AG09319 (cell line): ENCODE results near the gene TEP1.
"Not testable (repeated sequence)": the region's sequence is repeated elsewhere in the genome, so short reads cannot be mapped to it uniquely, and the experiment has no call there.

Source experiments
- DNase-seq: peaks from one replicate; pipeline ENCODE4 v3.0.0-alpha.2; 2010; ENCODE audit warnings: low read depth; ENCODE audit errors: extremely low read depth
- TF ChIP-seq, protein P1 (sequence below): IDR thresholded peaks from 2 replicates; pipeline ENCODE4 v1.5.1; 2011; ENCODE audit warnings: low read depth, mild to moderate bottlenecking, inconsistent platforms, low read length, moderate library complexity

Gene TEP1

DNA sequence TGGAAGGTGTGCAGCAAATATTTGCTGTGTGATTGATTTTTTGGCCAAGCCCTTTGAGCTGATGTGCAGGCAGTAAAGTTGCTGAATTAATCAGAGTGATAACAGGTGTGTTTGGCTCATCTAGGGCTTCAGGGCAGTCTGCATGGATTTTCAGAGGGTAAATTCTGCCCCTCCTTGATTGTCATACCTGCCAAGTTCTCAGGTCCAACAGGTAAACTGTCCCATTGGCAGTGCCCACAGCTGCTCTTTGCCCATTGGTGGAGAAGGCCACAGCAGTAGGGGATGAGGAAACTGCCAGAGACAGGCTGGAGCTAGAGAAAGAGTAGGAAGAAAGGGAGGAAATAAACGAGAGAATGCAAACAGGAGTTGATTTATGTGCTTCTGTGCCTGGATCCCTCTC lies 33.6 kb downstream of the TEP1 start:
- DNase-seq = no peak
- TF ChIP-seq, protein P1, sequence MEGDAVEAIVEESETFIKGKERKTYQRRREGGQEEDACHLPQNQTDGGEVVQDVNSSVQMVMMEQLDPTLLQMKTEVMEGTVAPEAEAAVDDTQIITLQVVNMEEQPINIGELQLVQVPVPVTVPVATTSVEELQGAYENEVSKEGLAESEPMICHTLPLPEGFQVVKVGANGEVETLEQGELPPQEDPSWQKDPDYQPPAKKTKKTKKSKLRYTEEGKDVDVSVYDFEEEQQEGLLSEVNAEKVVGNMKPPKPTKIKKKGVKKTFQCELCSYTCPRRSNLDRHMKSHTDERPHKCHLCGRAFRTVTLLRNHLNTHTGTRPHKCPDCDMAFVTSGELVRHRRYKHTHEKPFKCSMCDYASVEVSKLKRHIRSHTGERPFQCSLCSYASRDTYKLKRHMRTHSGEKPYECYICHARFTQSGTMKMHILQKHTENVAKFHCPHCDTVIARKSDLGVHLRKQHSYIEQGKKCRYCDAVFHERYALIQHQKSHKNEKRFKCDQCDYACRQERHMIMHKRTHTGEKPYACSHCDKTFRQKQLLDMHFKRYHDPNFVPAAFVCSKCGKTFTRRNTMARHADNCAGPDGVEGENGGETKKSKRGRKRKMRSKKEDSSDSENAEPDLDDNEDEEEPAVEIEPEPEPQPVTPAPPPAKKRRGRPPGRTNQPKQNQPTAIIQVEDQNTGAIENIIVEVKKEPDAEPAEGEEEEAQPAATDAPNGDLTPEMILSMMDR = no peak

DNA sequence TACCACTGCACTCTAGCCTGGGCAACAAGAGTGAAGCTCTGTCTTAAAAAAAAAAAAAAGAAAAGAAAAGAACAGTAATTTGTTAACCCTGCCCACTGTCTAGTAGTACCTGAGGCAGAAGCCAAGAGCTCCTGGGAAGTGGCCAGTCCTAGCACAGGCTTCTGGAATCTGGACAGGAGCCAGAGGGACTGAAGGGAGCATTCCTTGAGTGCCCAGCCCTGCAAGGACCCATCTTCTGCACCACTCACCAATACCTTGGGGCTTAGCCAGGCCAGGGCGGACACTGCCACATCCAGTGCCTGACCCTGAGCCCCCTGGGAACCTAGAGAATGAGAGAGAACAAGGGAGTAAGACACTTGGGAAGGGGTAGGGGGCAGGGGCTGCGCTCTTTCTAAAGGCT lies 36.1 kb downstream of the TEP1 start:
- TF ChIP-seq, protein P1 = no peak
- no peak for DNase-seq

DNA sequence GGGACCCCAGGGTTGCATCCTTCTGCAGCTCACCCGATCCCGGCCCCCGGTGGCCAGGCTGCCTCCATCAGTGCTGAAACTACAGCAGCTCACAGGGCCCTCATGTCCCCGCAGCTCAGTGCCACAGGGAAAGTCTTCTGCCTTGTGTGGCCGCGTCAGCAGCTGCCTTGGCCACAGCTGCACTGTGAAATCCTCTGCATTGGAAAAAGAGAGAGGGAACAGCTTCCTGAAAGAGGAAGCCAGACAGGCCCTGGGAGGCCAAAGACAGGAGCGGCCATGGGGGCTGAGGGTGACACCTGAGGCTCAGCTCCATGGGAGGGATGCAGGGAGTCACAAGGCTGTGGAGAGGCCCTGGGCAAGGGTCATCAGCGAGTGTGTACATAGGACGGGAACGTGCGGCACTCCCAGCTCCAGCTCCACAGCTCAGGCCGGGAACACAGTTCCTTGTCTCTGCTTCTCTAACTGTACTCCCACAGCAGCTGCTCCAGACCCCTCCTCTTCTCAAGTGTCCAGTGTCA lies 37.2 kb downstream of the TEP1 start:
- TF ChIP-seq, protein P1 = no peak
- no peak for DNase-seq

DNA sequence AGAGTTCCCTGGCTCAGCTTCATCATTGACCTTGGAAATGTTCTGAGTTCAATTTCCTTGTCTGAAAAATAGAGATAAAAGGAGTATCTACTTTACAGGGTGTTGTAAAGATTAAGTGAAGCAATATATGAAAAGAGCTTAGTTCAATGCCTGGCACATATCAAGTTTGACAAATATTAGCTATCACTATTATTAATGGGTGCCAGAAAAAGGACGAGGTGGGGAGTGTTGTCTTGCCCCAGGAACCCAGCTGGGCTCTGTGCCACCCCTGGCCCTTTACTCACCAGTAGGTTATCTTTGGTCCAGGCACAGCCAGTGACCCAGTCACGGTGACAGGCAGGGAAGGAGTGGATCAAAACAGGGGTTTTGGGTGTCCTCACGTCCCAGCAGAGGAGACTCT lies 37.8 kb downstream of the TEP1 start:
- no peak for DNase-seq
- TF ChIP-seq, protein P1 = no peak

DNA sequence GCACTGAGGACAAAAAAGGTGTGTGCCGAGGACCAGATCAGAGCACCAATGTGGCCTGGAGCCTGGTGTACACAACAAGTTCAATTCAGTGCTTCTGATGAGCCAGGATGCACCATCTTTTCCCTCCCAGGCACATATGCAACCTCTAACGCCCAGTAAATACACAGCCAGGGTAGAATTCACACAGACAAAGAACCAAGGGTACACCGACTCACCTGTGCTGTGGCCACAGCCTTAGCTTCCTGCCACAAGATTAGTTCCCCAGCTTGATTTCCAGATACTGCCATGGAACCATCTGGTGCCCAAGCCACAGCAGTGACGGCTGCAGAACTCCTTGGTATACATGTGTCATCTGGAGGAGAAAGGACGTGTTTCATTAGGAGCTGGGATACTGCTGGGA lies 40.5 kb downstream of the TEP1 start:
- no peak for DNase-seq
- TF ChIP-seq, protein P1 = no peak

DNA sequence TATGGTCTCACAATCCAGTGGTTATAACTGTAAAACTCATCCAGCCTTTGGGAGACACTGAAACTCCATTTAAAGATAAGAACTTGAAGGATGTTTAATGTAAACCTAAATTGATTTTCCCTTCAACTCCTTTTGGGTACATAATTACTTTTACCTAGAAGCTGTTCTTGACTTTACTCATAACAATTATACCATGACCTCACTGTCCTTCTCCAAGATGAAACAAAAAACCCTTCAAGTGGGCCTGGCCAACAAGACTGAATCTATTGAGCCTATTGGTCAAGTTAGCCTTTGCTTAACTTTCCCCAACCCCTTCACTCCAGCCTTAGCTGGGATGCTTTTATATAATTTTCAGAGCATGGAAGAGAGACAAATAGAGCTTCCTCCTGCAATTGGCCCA lies 47.4 kb downstream of the TEP1 start:
- no peak for DNase-seq
- TF ChIP-seq, protein P1 = no peak

DNA sequence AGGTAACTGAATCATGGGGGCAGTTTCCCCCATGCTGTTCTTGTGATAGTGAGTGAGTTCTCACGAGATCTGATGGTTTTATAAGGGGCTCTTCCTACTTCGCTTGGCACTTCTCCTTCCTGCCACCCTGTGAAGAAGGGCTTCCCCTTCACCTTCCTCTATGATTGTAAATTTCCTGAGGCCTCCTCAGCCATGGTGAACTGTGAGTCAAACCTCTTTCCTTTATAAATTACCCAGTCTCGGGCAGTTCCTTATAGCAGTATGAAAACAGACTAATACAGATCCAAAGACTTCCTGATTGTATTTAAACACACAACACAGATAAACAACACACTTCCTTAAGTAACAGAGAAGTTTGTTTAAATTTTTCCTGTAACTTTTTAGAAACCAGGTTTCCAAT lies 54.8 kb downstream of the TEP1 start:
- not testable (repeated sequence) for DNase-seq

DNA sequence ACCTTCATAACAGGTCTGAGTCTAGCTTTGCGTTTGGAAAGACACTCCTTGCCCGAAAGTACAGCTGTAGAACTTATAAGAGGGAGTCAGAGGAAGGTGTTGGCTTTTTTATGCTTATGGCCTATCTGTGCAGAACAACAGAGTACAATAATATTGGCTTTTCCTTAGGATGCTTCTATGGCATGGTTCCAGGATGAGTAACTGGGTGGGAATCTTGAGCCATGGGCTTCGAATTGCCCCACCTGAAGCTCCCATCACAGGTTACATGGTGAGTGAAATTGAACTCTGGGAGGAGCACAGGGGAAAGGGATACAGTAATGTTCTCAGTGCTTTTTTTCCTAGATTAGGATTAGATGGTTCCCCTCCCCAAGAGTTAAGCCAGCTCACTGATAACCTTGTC lies 56.9 kb downstream of the TEP1 start:
- TF ChIP-seq, protein P1 = no peak
- no peak for DNase-seq
